SK-N-SH treated with all-trans-retinoic acid at 6 μM for 48 hours (cell line): Measurements from ENCODE around the gene KIAA0753.

Source experiments
- ATAC-seq: fragments of 200-7000 bp; cut with Tn5 transposase; 3 replicates; pipeline ENCODE4 v1.9.1; 2020; ENCODE audit warnings: mild to moderate bottlenecking, moderate library complexity
- ARNTL ChIP-seq: fragments of 450-650 bp; formaldehyde crosslinking; IDR thresholded peaks from 2 replicates; pipeline ENCODE4 v1.5.0; 2020; ENCODE audit warnings: low read depth, mild to moderate bottlenecking, moderate library complexity, borderline replicate concordance
- BACH2 ChIP-seq: fragments of 250-450 bp; sonication (Bioruptor Pico); IDR thresholded peaks from 2 replicates; pipeline ENCODE4 v1.9.0; 2021; ENCODE audit warnings: mild to moderate bottlenecking, borderline replicate concordance
- CREB5 ChIP-seq: fragments of 250-450 bp; sonication (Bioruptor Pico); IDR thresholded peaks from 2 replicates; pipeline ENCODE4 v1.5.1; 2020; ENCODE audit warnings: low read depth, mild to moderate bottlenecking, moderate library complexity
- CSDC2 ChIP-seq: fragments of 250-450 bp; sonication (Bioruptor Pico); IDR thresholded peaks from 2 replicates; pipeline ENCODE4 v1.5.0; 2020; ENCODE audit warnings: mild to moderate bottlenecking, moderate library complexity
- CSRNP3 ChIP-seq: fragments of 250-450 bp; sonication (Bioruptor Pico); IDR thresholded peaks from 2 replicates; pipeline ENCODE4 v1.5.1; 2021; ENCODE audit warnings: mild to moderate bottlenecking, moderate library complexity
- ESRRG ChIP-seq: fragments of 250-450 bp; sonication (Bioruptor Pico); IDR thresholded peaks from 2 replicates; pipeline ENCODE4 v1.6.1; 2021; ENCODE audit warnings: mild to moderate bottlenecking
- GLIS3 ChIP-seq: fragments of 250-450 bp; sonication (Bioruptor Pico); IDR thresholded peaks from 2 replicates; pipeline ENCODE4 v1.5.0; 2020; ENCODE audit warnings: mild to moderate bottlenecking, moderate library complexity
- OSR1 ChIP-seq: fragments of 250-450 bp; sonication (Bioruptor Pico); IDR thresholded peaks from 2 replicates; pipeline ENCODE4 v1.8.0; 2022; ENCODE audit warnings: moderate library complexity, mild to moderate bottlenecking, inconsistent platforms
- PATZ1 ChIP-seq: fragments of 250-450 bp; sonication (Bioruptor Pico); IDR thresholded peaks from 2 replicates; pipeline ENCODE4 v1.8.0; 2020; ENCODE audit warnings: mild to moderate bottlenecking, moderate library complexity, borderline replicate concordance
- POU6F1 ChIP-seq: fragments of 250-450 bp; sonication (Bioruptor Pico); IDR thresholded peaks from 2 replicates; pipeline ENCODE4 v1.8.0; 2021; ENCODE audit warnings: low read depth, mild to moderate bottlenecking, moderate library complexity, borderline replicate concordance
- PPARA ChIP-seq: fragments of 250-450 bp; sonication (Bioruptor Pico); IDR thresholded peaks from 2 replicates; pipeline ENCODE4 v1.5.0; 2020; ENCODE audit warnings: mild to moderate bottlenecking, borderline replicate concordance
- RARB ChIP-seq: fragments of 250-450 bp; sonication (Bioruptor Pico); IDR thresholded peaks from 2 replicates; pipeline ENCODE4 v1.8.0; 2021; ENCODE audit warnings: mild to moderate bottlenecking, moderate library complexity
- SNAI2 ChIP-seq: fragments of 250-450 bp; sonication (Bioruptor Pico); IDR thresholded peaks from 2 replicates; pipeline ENCODE4 v1.5.0; 2020; ENCODE audit warnings: mild to moderate bottlenecking, moderate library complexity
- TCF4 ChIP-seq: fragments of 250-450 bp; sonication (Bioruptor Pico); IDR thresholded peaks from 2 replicates; pipeline ENCODE4 v1.8.0; 2021; ENCODE audit warnings: mild to moderate bottlenecking, moderate library complexity, borderline replicate concordance
- TOX ChIP-seq: fragments of 250-450 bp; sonication (Bioruptor Pico); IDR thresholded peaks from 2 replicates; pipeline ENCODE4 v1.8.0; 2021; ENCODE audit warnings: mild to moderate bottlenecking, moderate library complexity, borderline replicate concordance
- TSHZ2 ChIP-seq: fragments of 250-450 bp; sonication (Bioruptor Pico); IDR thresholded peaks from 2 replicates; pipeline ENCODE4 v1.5.0; 2020; ENCODE audit warnings: mild to moderate bottlenecking, moderate library complexity
- ZC3H10 ChIP-seq: fragments of 250-450 bp; sonication (Bioruptor Pico); IDR thresholded peaks from 2 replicates; pipeline ENCODE4 v1.5.1; 2021; ENCODE audit warnings: mild to moderate bottlenecking, moderate library complexity
- ZFP3 ChIP-seq: fragments of 250-450 bp; sonication (Bioruptor Pico); IDR thresholded peaks from 2 replicates; pipeline ENCODE4 v1.5.0; 2020; ENCODE audit warnings: mild to moderate bottlenecking, moderate library complexity
- ZFP30 ChIP-seq: fragments of 450-650 bp; formaldehyde crosslinking; IDR thresholded peaks from 2 replicates; pipeline ENCODE4 v1.5.0; 2022; ENCODE audit warnings: mild to moderate bottlenecking, moderate library complexity
- ZNF70 ChIP-seq: fragments of 450-650 bp; formaldehyde crosslinking; IDR thresholded peaks from 2 replicates; pipeline ENCODE4 v1.5.0; 2020; ENCODE audit warnings: mild to moderate bottlenecking, moderate library complexity
- ZNF8 ChIP-seq: fragments of 450-650 bp; formaldehyde crosslinking; IDR thresholded peaks from 2 replicates; pipeline ENCODE4 v1.5.0; 2020; ENCODE audit warnings: mild to moderate bottlenecking, moderate library complexity

Gene KIAA0753

GRCh38 chr17:6670999-6671398, 30.5 kb upstream of the KIAA0753 start:
- ATAC-seq = no peak
- TF ChIP-seq ARNTL (CRISPR knock-in tag) (no peak), BACH2 (CRISPR knock-in tag) (no peak), ESRRG (no peak), ZNF70 (CRISPR knock-in tag) (no peak), SNAI2 (no peak), TOX (CRISPR knock-in tag) (no peak), RARB (CRISPR knock-in tag) (no peak), CSRNP3 (CRISPR knock-in tag) (no peak), TSHZ2 (no peak), OSR1 (CRISPR knock-in tag) (no peak), ZNF8 (CRISPR knock-in tag) (no peak), ZC3H10 (CRISPR knock-in tag) (no peak)

GRCh38 chr17:6670571-6670970, 30.1 kb upstream of the KIAA0753 start:
- no peak for ATAC-seq
- TF ChIP-seq ZFP3 (CRISPR knock-in tag) = no peak
- no peak for TF ChIP-seq CSDC2 (CRISPR knock-in tag)
- TF ChIP-seq PATZ1 (CRISPR knock-in tag) = no peak
- no peak for TF ChIP-seq OSR1 (CRISPR knock-in tag)
- TF ChIP-seq POU6F1 = no peak
- TF ChIP-seq TSHZ2 = no peak
- TF ChIP-seq SNAI2 = no peak
- no peak for TF ChIP-seq GLIS3 (CRISPR knock-in tag)
- TF ChIP-seq ZFP30 = no peak
- no peak for TF ChIP-seq ESRRG
- TF ChIP-seq ARNTL (CRISPR knock-in tag) = no peak
- no peak for TF ChIP-seq TCF4
- TF ChIP-seq CSRNP3 (CRISPR knock-in tag) = no peak
- TF ChIP-seq RARB (CRISPR knock-in tag) = no peak
- no peak for TF ChIP-seq CREB5 (CRISPR knock-in tag)
- TF ChIP-seq PPARA (CRISPR knock-in tag) = no peak
- no peak for TF ChIP-seq ZC3H10 (CRISPR knock-in tag)
- TF ChIP-seq BACH2 (CRISPR knock-in tag) = no peak
